CD4-positive, CD25-positive, alpha-beta regulatory T cell (primary cell): ENCODE results near the gene PHF12. TPM values are rescaled to one million over a fixed set of nuclear protein-coding genes. Genes with fewer than 3 reads are reported as not detected.
A peak's percentile ranks its signal among the peaks of the same experiment; 100 is the strongest.

ENCODE experiments used
- ATAC-seq, 2 donors: fragments of 150-1000 bp; cut with Tn5 transposase; one replicate each; pipeline ENCODE4 v1.10.0; 2021; ENCODE audit warnings: low read depth in 2 of 2, moderate number of reproducible peaks in 2 of 2, moderate library complexity in 1 of 2
- DNase-seq, 3 donors: peaks; one replicate each; pipeline versions ENCODE4 v3.0.0 to v3.0.0-alpha.2; 2012 to 2022; ENCODE audit warnings: mixed read lengths in 1 of 3
- H3K27ac ChIP-seq: one replicate; pipeline ENCODE4 v1.7.0; 2013; ENCODE audit warnings: mild to moderate bottlenecking, low read length; ENCODE audit not compliant: insufficient read depth, poor library complexity, severe bottlenecking
- H3K27me3 ChIP-seq: one replicate; pipeline ENCODE4 v1.7.0; 2013; ENCODE audit warnings: low read length; ENCODE audit not compliant: control insufficient read depth, insufficient read depth
- H3K36me3 ChIP-seq: one replicate; pipeline ENCODE4 v1.7.0; 2013; ENCODE audit warnings: mild to moderate bottlenecking, low read length, moderate library complexity; ENCODE audit not compliant: control insufficient read depth, insufficient read depth
- H3K4me1 ChIP-seq: 2 replicates; pipeline ENCODE4 v1.7.0; 2013; ENCODE audit warnings: mild to moderate bottlenecking, low read length; ENCODE audit not compliant: insufficient read depth, control insufficient read depth, poor library complexity, severe bottlenecking
- H3K4me3 ChIP-seq: one replicate; pipeline ENCODE4 v1.7.0; 2013; ENCODE audit warnings: low read depth, mild to moderate bottlenecking, low read length, moderate library complexity
- H3K9me3 ChIP-seq, 2 experiments: 1 replicate in 1 of 2; 2 replicates in 1 of 2; pipeline ENCODE4 v1.7.0; 2013; ENCODE audit warnings: low read length in 2 of 2, mild to moderate bottlenecking in 1 of 2, moderate library complexity in 1 of 2; ENCODE audit not compliant: control insufficient read depth in 2 of 2
- H3K27ac Mint-ChIP-seq, 3 donors: one replicate each; pipeline ENCODE4 v1.8.0; 2020 to 2022; ENCODE audit warnings: mild to moderate bottlenecking in 3 of 3, mixed read lengths in 3 of 3, moderate library complexity in 2 of 3
- H3K27me3 Mint-ChIP-seq: one replicate; pipeline ENCODE4 v1.8.0; 2022; ENCODE audit warnings: mild to moderate bottlenecking, mixed read lengths
- H3K36me3 Mint-ChIP-seq: one replicate; pipeline ENCODE4 v1.8.0; 2020; ENCODE audit warnings: mixed read lengths
- H3K4me1 Mint-ChIP-seq, 4 donors: one replicate each; pipeline ENCODE4 v1.8.0; 2020 to 2022; ENCODE audit warnings: mixed read lengths in 4 of 4, mild to moderate bottlenecking in 1 of 4
- H3K4me3 Mint-ChIP-seq, 4 donors: one replicate each; pipeline ENCODE4 v1.8.0; 2020 to 2022; ENCODE audit warnings: mild to moderate bottlenecking in 4 of 4, mixed read lengths in 4 of 4, moderate library complexity in 3 of 4
- H3K9me3 Mint-ChIP-seq, 7 donors: one replicate each; pipeline ENCODE4 v1.8.0; 2020 to 2022; ENCODE audit warnings: mixed read lengths in 7 of 7, mild to moderate bottlenecking in 3 of 7, moderate library complexity in 2 of 7
- polyA plus RNA-seq, 4 donors: library from polyadenylated mRNA; unstranded; fragments of 300-500 nt; fragmentation: Illumina TruSeq; gene quantifications; one replicate each; pipeline ENCODE4 v1.2.3, GENCODE V29; 2021
- total RNA-seq: library from RNA; stranded (reverse); gene quantifications from one replicate; pipeline ENCODE4 v1.2.3, GENCODE V29; 2022

The PHF12 gene
- total and polyA plus RNA-seq, 5 donors from 2014 or later = 5.4 to 200 (median 6.2) TPM

DNA sequence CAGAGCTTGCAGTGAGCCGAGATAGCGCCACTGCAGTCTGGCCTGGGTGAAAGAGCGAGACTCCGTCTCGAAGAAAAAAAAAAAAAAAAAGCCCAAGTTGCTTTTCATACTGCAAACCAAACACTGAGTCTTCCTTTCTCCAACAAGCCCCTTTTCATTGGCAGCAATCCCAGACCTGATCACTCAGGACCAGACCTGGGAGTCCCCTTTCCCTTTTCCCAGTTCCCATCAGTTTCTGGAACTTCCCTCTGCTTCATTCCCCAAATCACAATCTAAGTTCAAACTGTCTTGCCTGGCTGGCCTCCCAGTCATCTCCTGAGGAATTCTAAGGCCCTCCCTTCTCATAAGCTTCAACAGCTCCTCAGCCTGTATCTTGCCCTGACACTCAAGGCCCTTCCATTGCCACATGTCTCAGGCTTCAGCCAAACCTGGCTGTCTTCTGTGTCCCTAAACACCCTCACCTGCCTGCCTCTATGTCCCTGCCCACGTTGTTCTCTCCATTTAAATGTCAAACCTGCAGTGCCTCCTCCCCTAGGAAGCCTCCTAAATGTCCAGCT is 11.8 kb upstream of the PHF12 start:
- ATAC-seq (no peak), DNase-seq (no peak)
- no peaks in the 10 kb centered on the region for H3K9me3 Mint-ChIP-seq
- peaks cover 0 to 4% (median 0%) of the 10 kb centered on the region in 4 donors for H3K4me1 Mint-ChIP-seq
- Histone ChIP-seq H3K36me3 (no peaks in the 10 kb centered on the region), H3K27ac (no peak overlapping the region), H3K4me1 (peaks cover 2% of the 10 kb centered on the region), H3K27me3 (no peaks in the 10 kb centered on the region), H3K4me3 (no peak overlapping the region), H3K9me3 (no peaks in the 10 kb centered on the region)
- H3K27me3 Mint-ChIP-seq = peaks cover 4% of the 10 kb centered on the region
- no peak overlapping the region for H3K4me3 Mint-ChIP-seq
- H3K36me3 Mint-ChIP-seq = no peaks in the 10 kb centered on the region
- peak overlapping the region in 1 of 3 donors; percentile 80 for H3K27ac Mint-ChIP-seq

GRCh38 chr17:28961391-28961790 is 10.1 kb upstream of the PHF12 start:
- Histone ChIP-seq H3K4me3 (no peak overlapping the region), H3K9me3 (no peaks in the 10 kb centered on the region), H3K27ac (no peak overlapping the region), H3K4me1 (peaks cover 2% of the 10 kb centered on the region), H3K27me3 (no peaks in the 10 kb centered on the region), H3K36me3 (no peaks in the 10 kb centered on the region)
- H3K4me1 Mint-ChIP-seq = peaks cover 0 to 4% (median 0%) of the 10 kb centered on the region in 4 donors
- no peaks in the 10 kb centered on the region for H3K9me3 Mint-ChIP-seq
- no peaks in the 10 kb centered on the region for H3K36me3 Mint-ChIP-seq
- H3K4me3 Mint-ChIP-seq = no peak overlapping the region
- H3K27me3 Mint-ChIP-seq = peaks cover 4% of the 10 kb centered on the region
- ATAC-seq (no peak), DNase-seq (no peak)
- H3K27ac Mint-ChIP-seq = no peak overlapping the region

- no peak overlapping the region for H3K27ac Mint-ChIP-seq
- H3K9me3 Mint-ChIP-seq = no peaks in the 10 kb centered on the region
- DNase-seq (no peak), ATAC-seq (no peak)
- Histone ChIP-seq H3K4me3 (no peak overlapping the region), H3K9me3 (no peaks in the 10 kb centered on the region), H3K27me3 (no peaks in the 10 kb centered on the region), H3K36me3 (no peaks in the 10 kb centered on the region), H3K4me1 (no peaks in the 10 kb centered on the region), H3K27ac (no peak overlapping the region)
- H3K36me3 Mint-ChIP-seq = no peaks in the 10 kb centered on the region
- peaks cover 0 to under 1% (median 0%) of the 10 kb centered on the region in 4 donors for H3K4me1 Mint-ChIP-seq
- peaks cover 4% of the 10 kb centered on the region for H3K27me3 Mint-ChIP-seq
- no peak overlapping the region for H3K4me3 Mint-ChIP-seq
Observed at GRCh38 chr17:28960256-28961061, 9.1 kb upstream of the PHF12 start.

GRCh38 chr17:28959471-28959871 is 8.2 kb upstream of the PHF12 start:
- H3K27me3 Mint-ChIP-seq = peaks cover 4% of the 10 kb centered on the region
- DNase-seq = no peak
- H3K36me3 Mint-ChIP-seq = no peaks in the 10 kb centered on the region
- H3K4me3 Mint-ChIP-seq = no peak overlapping the region
- no peak overlapping the region for H3K4me3 ChIP-seq
- no peak for ATAC-seq
- no peak overlapping the region for H3K27ac Mint-ChIP-seq
- H3K9me3 ChIP-seq = no peaks in the 10 kb centered on the region
- H3K9me3 Mint-ChIP-seq = no peaks in the 10 kb centered on the region
- H3K27ac ChIP-seq = no peak overlapping the region
- H3K4me1 ChIP-seq = no peaks in the 10 kb centered on the region
- no peaks in the 10 kb centered on the region for H3K27me3 ChIP-seq
- no peaks in the 10 kb centered on the region for H3K4me1 Mint-ChIP-seq
- H3K36me3 ChIP-seq = no peaks in the 10 kb centered on the region

GRCh38 chr17:28958820-28959455 is 7.6 kb upstream of the PHF12 start:
- no peak overlapping the region for H3K27ac ChIP-seq
- DNase-seq (no peak), ATAC-seq (no peak)
- H3K4me3 ChIP-seq = no peak overlapping the region
- H3K27me3 ChIP-seq = no peaks in the 10 kb centered on the region
- H3K4me3 Mint-ChIP-seq = no peak overlapping the region
- no peak overlapping the region for H3K27ac Mint-ChIP-seq
- H3K36me3 Mint-ChIP-seq = no peaks in the 10 kb centered on the region
- H3K36me3 ChIP-seq = no peaks in the 10 kb centered on the region
- H3K9me3 ChIP-seq = no peaks in the 10 kb centered on the region
- no peaks in the 10 kb centered on the region for H3K9me3 Mint-ChIP-seq
- no peaks in the 10 kb centered on the region for H3K4me1 Mint-ChIP-seq
- H3K4me1 ChIP-seq = no peaks in the 10 kb centered on the region
- H3K27me3 Mint-ChIP-seq = peaks cover 4% of the 10 kb centered on the region

DNA sequence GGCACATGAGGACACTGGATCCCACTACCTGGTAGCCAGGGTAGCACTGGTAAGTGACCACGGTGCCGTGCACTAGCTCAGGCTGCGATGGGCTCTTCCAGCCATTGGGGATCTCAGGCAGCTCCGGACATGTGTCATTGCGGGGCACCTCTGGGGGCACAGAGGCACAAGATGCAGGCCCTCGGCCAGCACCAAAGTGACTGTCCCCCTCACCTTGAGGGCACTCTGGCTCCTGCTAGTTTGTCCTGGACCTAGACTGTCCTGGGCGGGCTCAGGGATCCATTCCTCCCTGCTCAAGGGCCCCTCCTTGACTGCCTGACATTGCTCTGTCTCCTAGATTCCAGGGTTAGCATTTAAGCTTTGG is 6.7 kb upstream of the PHF12 start:
- Mint-ChIP-seq H3K4me1 (peaks cover 0 to 5% (median 2%) of the 10 kb centered on the region in 4 donors), H3K9me3 (no peaks in the 10 kb centered on the region), H3K4me3 (no peak overlapping the region), H3K27me3 (no peaks in the 10 kb centered on the region), H3K36me3 (no peaks in the 10 kb centered on the region), H3K27ac (no peak overlapping the region)
- ATAC-seq (no peak), DNase-seq (no peak)
- Histone ChIP-seq H3K4me1 (peaks cover 7% of the 10 kb centered on the region), H3K27me3 (no peaks in the 10 kb centered on the region), H3K27ac (no peak overlapping the region), H3K36me3 (no peaks in the 10 kb centered on the region), H3K4me3 (no peak overlapping the region), H3K9me3 (no peaks in the 10 kb centered on the region)

- Histone ChIP-seq H3K36me3 (no peaks in the 10 kb centered on the region), H3K4me3 (no peak overlapping the region), H3K27ac (no peak overlapping the region), H3K9me3 (no peaks in the 10 kb centered on the region), H3K4me1 (peaks cover 13% of the 10 kb centered on the region), H3K27me3 (no peaks in the 10 kb centered on the region)
- Mint-ChIP-seq H3K27ac (no peak overlapping the region), H3K9me3 (no peaks in the 10 kb centered on the region), H3K4me1 (peaks cover 0 to 5% (median 2%) of the 10 kb centered on the region in 4 donors), H3K27me3 (no peaks in the 10 kb centered on the region), H3K36me3 (no peaks in the 10 kb centered on the region), H3K4me3 (no peak overlapping the region)
- DNase-seq = no peak
- ATAC-seq = no peak
Observed at GRCh38 chr17:28957277-28957991, 6.1 kb upstream of the PHF12 start.
